Transverse colon (tissue), 4 donors: Measurements from ENCODE around the gene OPRM1. TPM values are rescaled to one million over a fixed set of nuclear protein-coding genes. Genes with fewer than 3 reads are reported as not detected.

Source experiments
- DNase-seq: peaks from one replicate; pipeline ENCODE4 v3.0.0-alpha.2; 2019
- H3K27ac ChIP-seq, 4 donors: fragments of 200-600 bp; sonication (generic); 2 replicates each; pipeline ENCODE4 v1.5.1; 2016 to 2018; ENCODE audit warnings: inconsistent platforms in 4 of 4
- H3K27me3 ChIP-seq: fragments of 200-600 bp; sonication (generic); 2 replicates; pipeline ENCODE4 v1.5.1; 2017; ENCODE audit warnings: inconsistent platforms
- H3K36me3 ChIP-seq, 4 donors: fragments of 200-600 bp; sonication (generic); 2 replicates each; pipeline ENCODE4 v1.5.1; 2017 to 2019; ENCODE audit warnings: inconsistent platforms in 4 of 4
- H3K4me1 ChIP-seq, 4 donors: fragments of 200-600 bp; sonication (generic); 2 replicates each; pipeline ENCODE4 v1.5.1; 2017 to 2020; ENCODE audit warnings: inconsistent platforms in 4 of 4
- H3K4me3 ChIP-seq, 4 donors: fragments of 200-600 bp; sonication (generic); 1 replicate in 1 of 4; 2 replicates in 3 of 4; pipeline versions ENCODE4 v1.5.1 to v1.6.1; 2017 to 2019; ENCODE audit warnings: inconsistent platforms in 4 of 4
- H3K9me3 ChIP-seq, 2 donors: fragments of 200-600 bp; sonication (generic); 2 replicates each; pipeline ENCODE4 v1.5.1; 2017 to 2019; ENCODE audit warnings: inconsistent platforms in 2 of 2
- CTCF ChIP-seq, 5 experiments: fragments of 200-600 bp in 3 of 5; fragments of 450-650 bp in 2 of 5; sonication (generic) in 3 of 5; IDR thresholded peaks; 1 replicate in 2 of 5; 2 replicates in 3 of 5; pipeline ENCODE4 v1.5.1; 2016 to 2017; ENCODE audit warnings: antibody characterized with exemption in 5 of 5, inconsistent platforms in 3 of 5, mild to moderate bottlenecking in 2 of 5, moderate library complexity in 1 of 5
- EP300 ChIP-seq: sonication (generic); formaldehyde crosslinking; IDR thresholded peaks from one replicate; pipeline ENCODE4 v1.6.1; 2017; ENCODE audit warnings: antibody characterized with exemption, low read depth
- POLR2A ChIP-seq: fragments of 450-650 bp; IDR thresholded peaks from one replicate; pipeline ENCODE4 v1.6.1; 2016; ENCODE audit warnings: antibody characterized with exemption, mild to moderate bottlenecking, moderate library complexity
- POLR2AphosphoS5 ChIP-seq, 3 donors: sonication (generic); formaldehyde crosslinking; IDR thresholded peaks; one replicate each; pipeline ENCODE4 v1.6.1; 2016; ENCODE audit warnings: antibody characterized with exemption in 3 of 3
- WGBS, 2 donors: methylation state at CpG; one replicate each; pipeline ENCODE4 v1.1.5; 2018; ENCODE audit warnings: low coverage in 1 of 2; 5-methylcytosine and 5-hydroxymethylcytosine counted together
- in situ Hi-C, 4 donors: fragments of 200-750 bp; cut with MboI; loops; one replicate each; pipeline versions ENCODE4 v1.15.0 to v1.15.1; 2017; ENCODE audit warnings: low sequenced_read_pairs in 3 of 4, low pct_ligation_motif_present in 1 of 4, low pct_unique_long_range_greater_than_20kb in 1 of 4
- intact Hi-C: fragments of 100-400 bp; cut with DNase I; formaldehyde crosslinking; loops from one replicate; pipeline ENCODE4 v1.15.1; 2023; ENCODE audit warnings: low total_unique reads
- total RNA-seq, 4 donors: library from RNA; depleted of rRNA; stranded (reverse); fragments of >200 nt; gene quantifications; one replicate each; pipeline ENCODE4 v1.1.0, GENCODE V29; 2016

OPRM1 gene
- total RNA-seq, 4 donors from 2014 or later = 0.64 TPM; not detected in 3

GRCh38 chr6:153997221-153997620 is 41.8 kb upstream of the OPRM1 start:
- Histone ChIP-seq H3K4me3 (no peak overlapping the region), H3K27me3 (no peaks in the 10 kb centered on the region), H3K9me3 (no peaks in the 10 kb centered on the region), H3K4me1 (no peaks in the 10 kb centered on the region), H3K27ac (no peak overlapping the region), H3K36me3 (no peaks in the 10 kb centered on the region)
- DNase-seq = no peak
- in situ Hi-C loops (no loop called here), intact Hi-C loops (no loop called here)
- TF ChIP-seq CTCF (IDR thresholded peaks at IDR 0.05) = no peak
- TF ChIP-seq POLR2AphosphoS5 (IDR thresholded peaks at IDR 0.05) = no peak
- no peak for TF ChIP-seq EP300
- TF ChIP-seq POLR2A = no peak
- WGBS, 2 donors = 33 to 46% methylated on average over 2 to 3 of the region's 3 CpGs

DNA sequence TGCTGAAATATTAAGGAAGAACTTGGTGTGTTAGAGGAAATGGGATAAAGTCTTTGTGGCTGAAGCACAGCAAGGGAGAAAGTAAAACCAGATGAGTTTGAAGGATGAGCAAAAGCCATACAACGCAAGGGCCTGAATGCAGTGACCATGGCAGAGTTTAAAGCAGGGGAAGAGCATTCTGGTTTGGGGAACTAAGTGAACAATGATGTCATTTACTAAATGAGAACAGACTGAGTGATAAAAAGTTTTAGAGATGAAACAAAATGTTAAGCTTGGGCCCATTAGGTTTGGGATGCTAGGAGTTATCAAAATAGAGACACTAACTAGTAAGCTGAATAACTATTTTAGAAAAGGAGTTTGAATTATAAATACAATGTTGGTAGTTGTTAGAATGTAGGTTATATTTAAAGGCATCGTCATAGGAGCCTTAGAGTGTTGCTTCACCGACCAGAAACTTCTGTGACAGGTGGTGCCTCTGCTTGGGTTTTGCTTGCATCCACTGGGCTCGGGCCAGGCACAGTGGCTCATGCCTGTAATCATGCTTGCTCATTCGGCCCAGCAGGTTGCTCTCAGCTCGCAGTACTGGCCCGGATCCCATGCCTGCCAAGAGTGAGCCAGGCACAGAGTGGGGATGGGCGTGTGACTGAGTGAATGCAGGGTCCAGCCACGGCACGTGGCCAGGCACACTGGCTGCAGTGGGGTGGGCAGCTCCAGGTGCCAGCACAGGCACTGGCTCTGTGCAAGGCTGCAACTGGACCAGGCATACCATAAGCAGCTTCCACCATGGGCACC is 37.4 kb upstream of the OPRM1 start:
- 82 to 100% methylated on average over 1 to 10 of the region's 10 CpGs for WGBS, 2 donors
- H3K27me3 ChIP-seq = no peaks in the 10 kb centered on the region
- H3K36me3 ChIP-seq = no peaks in the 10 kb centered on the region
- TF ChIP-seq POLR2AphosphoS5 (IDR thresholded peaks at IDR 0.05) (no peak), EP300 (no peak), CTCF (IDR thresholded peaks at IDR 0.05) (no peak), POLR2A (no peak)
- DNase-seq = no peak
- in situ Hi-C loops (no loop called here), intact Hi-C loops (no loop called here)
- no peak overlapping the region for H3K4me3 ChIP-seq
- H3K27ac ChIP-seq = no peak overlapping the region
- no peaks in the 10 kb centered on the region for H3K9me3 ChIP-seq
- no peaks in the 10 kb centered on the region for H3K4me1 ChIP-seq

- WGBS, 2 donors = 83% methylated on average over 5 of the region's 5 CpGs; no CpG with 5 or more reads in 1 of the 2 donors
- Histone ChIP-seq H3K27ac (no peak overlapping the region), H3K36me3 (no peaks in the 10 kb centered on the region), H3K4me1 (no peaks in the 10 kb centered on the region), H3K27me3 (no peaks in the 10 kb centered on the region), H3K4me3 (no peak overlapping the region), H3K9me3 (no peaks in the 10 kb centered on the region)
- in situ Hi-C loops (no loop called here), intact Hi-C loops (no loop called here)
- TF ChIP-seq POLR2AphosphoS5 (IDR thresholded peaks at IDR 0.05) = no peak
- TF ChIP-seq POLR2A = no peak
- TF ChIP-seq CTCF (IDR thresholded peaks at IDR 0.05) = no peak
- TF ChIP-seq EP300 = no peak
- DNase-seq = no peak
Measured at GRCh38 chr6:154002894-154003293, 36.1 kb upstream of the OPRM1 start.

- no peaks in the 10 kb centered on the region for H3K27me3 ChIP-seq
- TF ChIP-seq POLR2A = no peak
- no peak for TF ChIP-seq POLR2AphosphoS5 (IDR thresholded peaks at IDR 0.05)
- TF ChIP-seq CTCF (IDR thresholded peaks at IDR 0.05) = no peak
- TF ChIP-seq EP300 = no peak
- no peaks in the 10 kb centered on the region for H3K9me3 ChIP-seq
- H3K4me1 ChIP-seq = no peaks in the 10 kb centered on the region
- intact Hi-C loops (no loop called here), in situ Hi-C loops (no loop called here)
- no peak overlapping the region for H3K4me3 ChIP-seq
- 77% methylated on average over 1 of the region's 1 CpG; no CpG with 5 or more reads in 1 of the 2 donors for WGBS, 2 donors
- DNase-seq = no peak
- H3K36me3 ChIP-seq = no peaks in the 10 kb centered on the region
- H3K27ac ChIP-seq = no peak overlapping the region
Measured at GRCh38 chr6:154010371-154010770, 28.7 kb upstream of the OPRM1 start.
